ENCODE measurements around the gene PPP1R9B.

The PPP1R9B gene

DNA sequence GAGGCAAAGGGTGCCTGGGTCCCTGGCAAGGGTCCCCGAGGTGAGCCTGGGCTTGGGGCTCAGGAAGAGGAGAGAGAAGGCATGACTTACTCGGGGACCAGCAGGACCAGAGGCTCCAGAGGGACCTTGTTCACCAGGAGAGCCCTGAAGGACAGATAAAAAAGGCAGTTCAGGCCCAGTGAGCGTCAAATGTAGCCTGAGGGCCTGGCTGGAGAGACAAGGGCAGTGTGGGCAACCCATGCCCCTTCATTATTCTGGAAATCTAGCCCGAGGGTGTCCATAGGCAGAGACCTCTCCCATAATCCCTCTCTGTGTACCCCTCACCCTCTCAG lies 36.9 kb upstream of the PPP1R9B start:
- Histone ChIP-seq H3K9me3 (ENCODE audit: control insufficient read depth in 1 of 2, low read length in 2 of 2) (no peaks in the 10 kb centered on the region), H3K36me3 (ENCODE audit: control insufficient read depth in 1 of 2, insufficient read depth in 2 of 2, low read length in 2 of 2) (peaks cover 0 to 4% of the 10 kb centered on the region in 2 donors), H3K4me1 (ENCODE audit: control insufficient read depth in 1 of 2, insufficient read depth in 2 of 2, low read length in 2 of 2) (peaks cover 11 to 15% of the 10 kb centered on the region in 2 donors), H3K4me3 (ENCODE audit: low read depth in 1 of 2, low read length in 2 of 2) (no peak overlapping the region), H3K9ac (ENCODE audit: low read depth in 1 of 2, low read length in 2 of 2) (no peak overlapping the region), H3K27me3 (ENCODE audit: control insufficient read depth in 1 of 2, insufficient read depth in 2 of 2, low read length in 2 of 2) (no peaks in the 10 kb centered on the region), H3K27ac (ENCODE audit: low read depth, low read length) (no peak overlapping the region)

DNA sequence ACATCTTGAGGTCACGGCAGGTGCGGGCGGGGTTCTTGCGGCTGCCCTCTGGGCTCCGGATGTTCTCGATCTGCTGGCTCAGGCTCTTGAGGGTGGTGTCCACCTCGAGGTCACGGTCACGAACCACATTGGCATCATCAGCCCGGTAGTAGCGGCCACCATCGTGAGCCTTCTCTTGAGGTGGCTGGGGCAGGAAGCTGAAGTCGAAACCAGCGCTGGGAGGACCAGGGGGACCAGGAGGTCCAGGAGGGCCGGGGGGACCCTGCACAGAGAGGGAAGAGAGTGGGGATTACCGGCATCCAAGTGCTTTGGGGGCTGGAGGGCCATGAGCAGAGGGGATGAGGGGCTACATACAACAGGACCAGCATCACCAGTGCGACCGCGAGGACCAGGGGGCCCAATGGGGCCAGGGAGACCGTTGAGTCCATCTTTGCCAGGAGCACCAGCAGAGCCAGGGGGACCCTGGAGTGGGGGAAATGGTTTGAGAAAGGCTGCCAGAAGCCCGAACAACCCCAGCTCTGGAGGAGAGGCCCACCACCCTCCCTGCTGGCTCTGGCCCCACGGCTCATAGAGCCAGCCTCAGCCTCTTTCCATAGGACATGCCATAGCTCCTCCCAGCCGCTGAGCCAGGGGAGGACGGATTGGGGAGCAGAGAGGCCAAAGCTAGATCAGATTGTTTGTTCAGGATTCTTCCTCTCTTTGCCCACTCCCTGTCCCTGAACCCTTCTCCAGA lies 36.4 kb upstream of the PPP1R9B start:
- Histone ChIP-seq H3K4me1 (ENCODE audit: control insufficient read depth in 1 of 2, insufficient read depth in 2 of 2, low read length in 2 of 2) (peaks cover 11 to 15% of the 10 kb centered on the region in 2 donors), H3K4me3 (ENCODE audit: low read depth in 1 of 2, low read length in 2 of 2) (no peak overlapping the region), H3K36me3 (ENCODE audit: control insufficient read depth in 1 of 2, insufficient read depth in 2 of 2, low read length in 2 of 2) (peaks cover 0 to 3% of the 10 kb centered on the region in 2 donors), H3K27ac (ENCODE audit: low read depth, low read length) (no peak overlapping the region), H3K9me3 (ENCODE audit: control insufficient read depth in 1 of 2, low read length in 2 of 2) (no peaks in the 10 kb centered on the region), H3K27me3 (ENCODE audit: control insufficient read depth in 1 of 2, insufficient read depth in 2 of 2, low read length in 2 of 2) (no peaks in the 10 kb centered on the region), H3K9ac (ENCODE audit: low read depth in 1 of 2, low read length in 2 of 2) (no peak overlapping the region)

DNA sequence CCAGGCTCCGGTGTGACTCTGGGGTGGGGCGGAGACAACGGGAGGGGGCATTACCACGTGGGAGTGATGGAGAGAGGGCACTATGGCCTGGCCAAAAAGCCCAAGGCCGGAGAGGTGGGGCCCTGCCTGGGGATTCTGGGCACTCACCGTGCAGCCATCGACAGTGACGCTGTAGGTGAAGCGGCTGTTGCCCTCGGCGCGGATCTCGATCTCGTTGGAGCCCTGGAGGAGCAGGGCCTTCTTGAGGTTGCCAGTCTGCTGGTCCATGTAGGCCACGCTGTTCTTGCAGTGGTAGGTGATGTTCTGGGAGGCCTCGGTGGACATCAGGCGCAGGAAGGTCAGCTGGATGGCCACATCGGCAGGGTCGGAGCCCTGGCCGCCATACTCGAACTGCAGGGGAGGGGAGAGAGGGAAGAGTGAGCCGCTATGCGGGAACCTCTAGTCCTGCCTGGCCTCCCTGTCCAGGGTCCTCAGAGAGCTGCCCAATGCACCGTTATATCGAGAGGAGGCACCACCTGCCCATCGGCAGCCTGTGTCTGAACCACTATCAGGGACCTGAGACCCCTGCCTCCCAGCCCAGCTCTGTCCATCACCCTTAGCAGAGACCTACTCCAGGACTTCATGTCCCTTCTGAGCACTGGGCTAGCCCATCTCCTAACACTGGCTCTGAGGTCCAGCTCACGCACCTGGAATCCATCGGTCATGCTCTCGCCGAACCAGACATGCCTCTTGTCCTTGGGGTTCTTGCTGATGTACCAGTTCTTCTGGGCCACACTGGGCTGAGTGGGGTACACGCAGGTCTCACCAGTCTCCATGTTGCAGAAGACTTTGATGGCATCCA lies 35.4 kb upstream of the PPP1R9B start:
- H3K36me3 ChIP-seq (ENCODE audit: control insufficient read depth in 1 of 2, insufficient read depth in 2 of 2, low read length in 2 of 2), result no peaks in the 10 kb centered on the region
- H3K9me3 ChIP-seq (ENCODE audit: control insufficient read depth in 1 of 2, low read length in 2 of 2), result no peaks in the 10 kb centered on the region
- no peak overlapping the region for H3K27ac ChIP-seq (ENCODE audit: low read depth, low read length)
- no peak overlapping the region for H3K9ac ChIP-seq (ENCODE audit: low read depth in 1 of 2, low read length in 2 of 2)
- H3K27me3 ChIP-seq (ENCODE audit: control insufficient read depth in 1 of 2, insufficient read depth in 2 of 2, low read length in 2 of 2), result no peaks in the 10 kb centered on the region
- H3K4me3 ChIP-seq (ENCODE audit: low read depth in 1 of 2, low read length in 2 of 2), result no peak overlapping the region
- H3K4me1 ChIP-seq (ENCODE audit: control insufficient read depth in 1 of 2, insufficient read depth in 2 of 2, low read length in 2 of 2), result peaks cover 11 to 15% of the 10 kb centered on the region in 2 donors

DNA sequence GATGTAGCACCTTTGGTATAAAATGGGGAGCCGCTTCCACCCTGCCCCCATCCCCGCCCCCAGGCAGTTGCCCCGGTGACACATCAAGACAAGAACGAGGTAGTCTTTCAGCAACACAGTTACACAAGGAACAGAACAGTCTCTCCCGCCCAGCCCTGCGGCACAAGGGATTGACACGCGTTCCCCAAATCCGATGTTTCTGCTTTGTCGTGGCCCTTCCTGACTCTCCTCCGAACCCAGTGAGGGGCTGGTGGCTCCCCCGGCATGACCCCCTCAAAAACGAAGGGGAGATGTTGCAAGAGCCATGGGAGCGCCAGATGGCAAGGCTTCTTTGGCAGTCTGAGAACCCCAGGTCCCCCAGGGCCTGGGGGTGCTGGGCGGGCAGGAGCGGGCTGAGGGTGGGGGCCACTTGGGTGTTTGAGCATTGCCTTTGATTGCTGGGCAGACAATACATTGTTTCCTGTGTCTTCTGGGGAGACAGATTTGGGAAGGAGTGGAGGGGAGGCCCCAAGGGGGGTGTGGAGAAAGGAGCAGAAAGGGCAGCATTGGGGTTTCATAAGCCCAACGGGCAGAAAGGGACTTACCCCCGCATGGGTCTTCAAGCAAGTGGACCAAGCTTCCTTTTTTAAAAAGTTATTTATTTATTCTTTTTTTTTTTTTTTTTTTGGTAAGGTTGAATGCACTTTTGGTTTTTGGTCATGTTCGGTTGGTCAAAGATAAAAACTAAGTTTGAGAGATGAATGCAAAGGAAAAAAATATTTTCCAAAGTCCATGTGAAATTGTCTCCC lies 34.3 kb upstream of the PPP1R9B start:
- H3K9me3 ChIP-seq (ENCODE audit: control insufficient read depth in 1 of 2, low read length in 2 of 2), result no peaks in the 10 kb centered on the region

DNA sequence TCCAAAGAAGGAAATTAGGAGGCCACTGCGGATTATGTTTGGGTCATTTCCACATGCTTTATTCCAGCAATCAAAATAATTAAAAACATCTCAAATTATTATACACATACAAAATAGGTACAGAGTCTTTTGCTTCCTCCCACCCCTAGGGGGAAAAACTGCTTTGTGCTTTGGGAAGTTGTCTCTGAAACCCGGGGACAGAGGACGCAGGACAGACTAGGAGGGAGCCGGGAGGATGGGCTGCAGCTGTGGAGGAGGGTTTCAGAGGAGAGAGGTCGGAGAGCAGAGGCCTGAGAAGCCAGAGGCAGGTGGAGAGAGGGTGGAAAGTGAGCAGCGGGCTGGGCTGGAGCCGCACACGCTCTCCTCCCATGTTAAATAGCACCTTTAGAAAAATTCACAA lies 33.6 kb upstream of the PPP1R9B start:
- Histone ChIP-seq H3K36me3 (ENCODE audit: control insufficient read depth in 1 of 2, insufficient read depth in 2 of 2, low read length in 2 of 2) (no peaks in the 10 kb centered on the region), H3K27ac (ENCODE audit: low read depth, low read length) (no peak overlapping the region), H3K27me3 (ENCODE audit: control insufficient read depth in 1 of 2, insufficient read depth in 2 of 2, low read length in 2 of 2) (no peaks in the 10 kb centered on the region), H3K4me1 (ENCODE audit: control insufficient read depth in 1 of 2, insufficient read depth in 2 of 2, low read length in 2 of 2) (peaks cover 11 to 15% of the 10 kb centered on the region in 2 donors), H3K9me3 (ENCODE audit: control insufficient read depth in 1 of 2, low read length in 2 of 2) (no peaks in the 10 kb centered on the region), H3K4me3 (ENCODE audit: low read depth in 1 of 2, low read length in 2 of 2) (peak overlapping the region; percentile 46 to 53), H3K9ac (ENCODE audit: low read depth in 1 of 2, low read length in 2 of 2) (peak overlapping the region in 1 of 2 donors; percentile 47)

More for the DNA sequence above, 34.3 kb upstream of the PPP1R9B start:
- H3K27me3 ChIP-seq (ENCODE audit: control insufficient read depth in 1 of 2, insufficient read depth in 2 of 2, low read length in 2 of 2), result no peaks in the 10 kb centered on the region
- H3K4me1 ChIP-seq (ENCODE audit: control insufficient read depth in 1 of 2, insufficient read depth in 2 of 2, low read length in 2 of 2), result peaks cover 11 to 15% of the 10 kb centered on the region in 2 donors
- H3K4me3 ChIP-seq (ENCODE audit: low read depth in 1 of 2, low read length in 2 of 2), result no peak overlapping the region
- H3K9ac ChIP-seq (ENCODE audit: low read depth in 1 of 2, low read length in 2 of 2), result no peak overlapping the region
- H3K27ac ChIP-seq (ENCODE audit: low read depth, low read length), result no peak overlapping the region
- no peaks in the 10 kb centered on the region for H3K36me3 ChIP-seq (ENCODE audit: control insufficient read depth in 1 of 2, insufficient read depth in 2 of 2, low read length in 2 of 2)

DNA sequence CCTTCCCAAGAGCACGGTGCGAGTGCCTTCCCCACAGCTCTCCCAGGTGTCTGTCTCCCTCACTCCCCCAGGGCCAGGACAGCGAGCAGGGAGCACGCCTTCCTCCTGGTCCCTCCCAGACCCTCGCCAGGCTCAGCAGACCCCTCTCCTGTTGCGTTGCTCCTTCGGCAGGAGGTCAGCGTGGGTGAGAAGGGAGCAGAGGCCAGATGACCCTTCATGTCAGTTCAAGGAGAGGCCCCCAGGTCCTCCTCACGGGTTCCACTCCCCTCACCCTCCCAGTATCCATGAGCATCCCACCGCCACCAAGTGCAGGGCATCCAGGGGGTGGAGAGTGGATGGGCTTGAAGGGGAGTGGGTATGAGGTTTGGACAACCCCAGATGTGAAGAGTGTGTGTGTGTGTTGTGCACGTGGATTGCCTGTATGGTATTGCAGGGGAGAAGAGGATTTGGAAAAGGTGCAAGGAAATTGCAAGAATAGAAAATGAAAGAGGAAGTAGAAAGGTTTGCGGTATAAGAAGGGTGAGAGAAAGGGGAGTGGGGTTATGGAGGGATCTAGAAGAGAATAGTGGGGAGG lies 33.0 kb upstream of the PPP1R9B start:
- no peaks in the 10 kb centered on the region for H3K36me3 ChIP-seq (ENCODE audit: control insufficient read depth in 1 of 2, insufficient read depth in 2 of 2, low read length in 2 of 2)
- H3K4me1 ChIP-seq (ENCODE audit: control insufficient read depth in 1 of 2, insufficient read depth in 2 of 2, low read length in 2 of 2), result peaks cover 13 to 19% of the 10 kb centered on the region in 2 donors
- peak overlapping the region; percentile 46 to 53 for H3K4me3 ChIP-seq (ENCODE audit: low read depth in 1 of 2, low read length in 2 of 2)
- H3K27ac ChIP-seq (ENCODE audit: low read depth, low read length), result no peak overlapping the region
- no peaks in the 10 kb centered on the region for H3K27me3 ChIP-seq (ENCODE audit: control insufficient read depth in 1 of 2, insufficient read depth in 2 of 2, low read length in 2 of 2)
- no peaks in the 10 kb centered on the region for H3K9me3 ChIP-seq (ENCODE audit: control insufficient read depth in 1 of 2, low read length in 2 of 2)
- peak overlapping the region; percentile 38 to 47 for H3K9ac ChIP-seq (ENCODE audit: low read depth in 1 of 2, low read length in 2 of 2)

DNA sequence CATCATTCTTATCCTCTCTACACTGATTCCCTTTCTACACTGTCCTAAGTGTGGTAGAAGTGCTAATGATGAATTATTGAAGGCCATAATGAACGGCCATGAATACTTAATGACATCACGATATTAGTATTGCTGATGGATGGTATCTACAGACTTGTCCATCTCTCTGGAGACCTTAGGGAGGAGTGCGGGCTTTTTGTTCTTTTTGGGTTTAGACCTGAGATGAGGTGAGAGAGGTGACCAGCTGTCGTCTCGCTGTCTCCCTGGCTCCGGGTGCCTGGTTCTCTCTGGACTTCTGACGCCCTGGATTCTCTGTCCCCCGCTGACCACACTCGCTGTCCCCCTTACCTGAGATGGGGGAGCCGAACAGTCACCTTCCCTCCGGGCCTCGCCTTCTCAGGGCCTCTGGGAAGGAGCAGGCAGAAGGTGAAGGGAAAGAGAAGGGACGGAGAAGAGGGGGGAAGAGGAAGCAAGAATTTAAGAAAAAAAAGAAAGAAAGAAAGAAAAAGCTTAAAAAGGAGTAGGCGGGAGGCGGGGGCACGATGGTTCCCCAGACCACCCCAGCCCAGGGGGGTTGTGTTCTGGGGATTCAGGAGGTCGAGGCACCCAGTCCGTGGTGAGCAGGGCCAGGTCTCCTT lies 32.4 kb upstream of the PPP1R9B start:
- Histone ChIP-seq H3K4me3 (ENCODE audit: low read depth in 1 of 2, low read length in 2 of 2) (no peak overlapping the region), H3K9ac (ENCODE audit: low read depth in 1 of 2, low read length in 2 of 2) (no peak overlapping the region), H3K36me3 (ENCODE audit: control insufficient read depth in 1 of 2, insufficient read depth in 2 of 2, low read length in 2 of 2) (no peaks in the 10 kb centered on the region), H3K9me3 (ENCODE audit: control insufficient read depth in 1 of 2, low read length in 2 of 2) (no peaks in the 10 kb centered on the region), H3K27ac (ENCODE audit: low read depth, low read length) (no peak overlapping the region), H3K4me1 (ENCODE audit: control insufficient read depth in 1 of 2, insufficient read depth in 2 of 2, low read length in 2 of 2) (peaks cover 19 to 25% of the 10 kb centered on the region in 2 donors), H3K27me3 (ENCODE audit: control insufficient read depth in 1 of 2, insufficient read depth in 2 of 2, low read length in 2 of 2) (no peaks in the 10 kb centered on the region)

DNA sequence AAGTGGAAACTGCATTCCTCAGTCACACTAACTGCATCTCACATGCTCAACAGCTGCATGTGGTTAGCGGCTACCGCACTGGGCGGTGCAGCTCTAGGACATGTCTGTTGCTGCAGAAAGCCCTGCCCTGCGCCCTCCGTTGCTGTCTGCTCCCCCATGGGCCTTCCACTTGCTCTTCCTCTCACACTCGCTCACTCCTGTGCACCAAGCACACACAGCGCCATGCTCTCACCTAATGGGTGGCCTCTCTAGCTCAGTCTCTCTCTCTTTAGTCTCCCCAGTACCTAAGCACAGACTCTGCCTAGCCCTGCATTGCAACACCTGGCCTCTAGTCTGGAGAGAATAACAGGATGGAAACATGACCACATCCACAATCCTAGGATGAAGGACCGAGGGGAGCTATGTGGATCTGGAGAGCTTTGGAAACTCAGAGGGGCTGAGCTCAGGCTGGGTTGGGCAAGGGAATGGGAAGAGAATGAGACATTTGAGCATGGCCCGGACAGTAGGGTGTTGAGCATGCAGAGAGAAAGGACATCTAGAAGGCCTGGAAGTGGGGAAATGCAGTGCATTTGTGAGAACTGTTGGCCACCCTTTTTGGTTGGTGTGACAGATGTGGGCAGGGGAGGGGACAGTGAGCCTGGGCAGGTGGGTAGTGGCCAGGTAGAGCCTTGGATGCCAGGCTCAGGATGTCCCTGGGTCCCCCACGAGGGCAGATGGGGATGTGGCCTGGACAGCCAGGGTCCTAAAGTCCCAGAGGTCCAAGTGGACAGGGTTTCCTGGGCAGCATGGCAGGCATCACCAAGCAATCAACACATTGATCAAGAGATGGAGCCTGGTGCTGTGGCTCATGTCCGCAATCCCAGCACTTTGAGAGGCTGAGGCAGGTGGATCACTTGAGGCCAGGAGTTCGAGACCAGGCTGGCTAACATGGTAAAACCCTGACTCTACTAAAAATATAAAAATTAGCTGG lies 31.4 kb upstream of the PPP1R9B start:
- Histone ChIP-seq H3K4me1 (ENCODE audit: control insufficient read depth in 1 of 2, insufficient read depth in 2 of 2, low read length in 2 of 2) (peaks cover 26 to 30% of the 10 kb centered on the region in 2 donors), H3K9ac (ENCODE audit: low read depth in 1 of 2, low read length in 2 of 2) (no peak overlapping the region), H3K4me3 (ENCODE audit: low read depth in 1 of 2, low read length in 2 of 2) (no peak overlapping the region)

DNA sequence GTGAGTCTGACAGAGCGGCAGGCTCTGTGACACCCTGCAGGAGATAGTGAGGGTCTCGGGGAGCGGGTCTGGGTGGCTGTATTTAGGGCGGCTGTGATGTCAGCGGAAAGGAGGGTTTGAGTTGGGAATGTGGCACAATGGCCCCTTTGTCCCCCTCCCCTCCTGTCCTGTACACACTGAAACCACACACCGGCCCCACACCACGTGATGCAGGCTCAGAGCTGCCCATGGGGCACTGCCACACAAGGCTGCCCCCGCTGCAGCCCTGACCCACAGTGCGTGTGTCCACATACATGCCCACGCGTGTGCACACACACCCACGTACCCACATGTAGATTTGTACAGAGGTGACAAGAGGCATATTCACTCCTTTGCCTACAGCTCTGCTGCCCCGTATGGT lies 30.7 kb upstream of the PPP1R9B start:
- H3K27ac ChIP-seq (ENCODE audit: low read depth, low read length), result no peak overlapping the region
- no peaks in the 10 kb centered on the region for H3K9me3 ChIP-seq (ENCODE audit: control insufficient read depth in 1 of 2, low read length in 2 of 2)
- no peaks in the 10 kb centered on the region for H3K36me3 ChIP-seq (ENCODE audit: control insufficient read depth in 1 of 2, insufficient read depth in 2 of 2, low read length in 2 of 2)
- H3K4me3 ChIP-seq (ENCODE audit: low read depth in 1 of 2, low read length in 2 of 2), result no peak overlapping the region
- no peaks in the 10 kb centered on the region for H3K27me3 ChIP-seq (ENCODE audit: control insufficient read depth in 1 of 2, insufficient read depth in 2 of 2, low read length in 2 of 2)
- peaks cover 28 to 30% of the 10 kb centered on the region in 2 donors for H3K4me1 ChIP-seq (ENCODE audit: control insufficient read depth in 1 of 2, insufficient read depth in 2 of 2, low read length in 2 of 2)
- no peak overlapping the region for H3K9ac ChIP-seq (ENCODE audit: low read depth in 1 of 2, low read length in 2 of 2)

More for the DNA sequence above, 31.4 kb upstream of the PPP1R9B start:
- Histone ChIP-seq H3K27me3 (ENCODE audit: control insufficient read depth in 1 of 2, insufficient read depth in 2 of 2, low read length in 2 of 2) (no peaks in the 10 kb centered on the region), H3K9me3 (ENCODE audit: control insufficient read depth in 1 of 2, low read length in 2 of 2) (no peaks in the 10 kb centered on the region), H3K36me3 (ENCODE audit: control insufficient read depth in 1 of 2, insufficient read depth in 2 of 2, low read length in 2 of 2) (no peaks in the 10 kb centered on the region), H3K27ac (ENCODE audit: low read depth, low read length) (no peak overlapping the region)
